ENCODE results near the gene VIP.
A peak's percentile ranks its signal among the peaks of the same experiment; 100 is the strongest.

The VIP gene

GRCh38 chr6:152734630-152735029 lies 16.0 kb upstream of the VIP start:
- no CpG with 5 or more reads among the region's 2 CpGs for WGBS, 2 experiments (ENCODE audit: insufficient coverage in 2 of 2)
- no peaks in the 10 kb centered on the region for H3K4me1 ChIP-seq (ENCODE audit: control insufficient read depth, insufficient read depth, low read length, poor library complexity, severe bottlenecking)
- H3K9me3 ChIP-seq (ENCODE audit: control insufficient read depth, low read length), result peaks cover 5% of the 10 kb centered on the region
- no peaks in the 10 kb centered on the region for H3K36me3 ChIP-seq (ENCODE audit: control insufficient read depth, insufficient read depth, low read length)
- no peak overlapping the region for H3K27ac ChIP-seq (ENCODE audit: low read depth, low read length, severe bottlenecking)
- no peak overlapping the region for H3K4me3 ChIP-seq (ENCODE audit: extremely low read depth, insufficient read depth, low read length, poor library complexity, severe bottlenecking)

- no peak overlapping the region for H3K4me3 ChIP-seq (ENCODE audit: extremely low read depth, insufficient read depth, low read length, poor library complexity, severe bottlenecking)
- WGBS, 2 experiments (ENCODE audit: insufficient coverage in 2 of 2), result 67% methylated on average over 1 of the region's 2 CpGs; no CpG with 5 or more reads in 1 of the 2 experiments
These were observed 13.8 kb upstream of the VIP start for GRCh38 chr6:152736687-152737273.

GRCh38 chr6:152745509-152746171 lies 5.0 kb upstream of the VIP start:
- Histone ChIP-seq H3K4me1 (ENCODE audit: control insufficient read depth, insufficient read depth, low read length, poor library complexity, severe bottlenecking) (no peaks in the 10 kb centered on the region), H3K9me3 (ENCODE audit: control insufficient read depth, low read length) (no peaks in the 10 kb centered on the region), H3K36me3 (ENCODE audit: control insufficient read depth, insufficient read depth, low read length) (no peaks in the 10 kb centered on the region), H3K4me3 (ENCODE audit: extremely low read depth, insufficient read depth, low read length, poor library complexity, severe bottlenecking) (no peak overlapping the region), H3K27ac (ENCODE audit: low read depth, low read length, severe bottlenecking) (peak overlapping the region; percentile 0)
- 79 to 82% methylated on average over 2 to 4 of the region's 4 CpGs for WGBS, 2 experiments (ENCODE audit: insufficient coverage in 2 of 2)

More at GRCh38 chr6:152736687-152737273, 13.8 kb upstream of the VIP start:
- Histone ChIP-seq H3K36me3 (ENCODE audit: control insufficient read depth, insufficient read depth, low read length) (no peaks in the 10 kb centered on the region), H3K27ac (ENCODE audit: low read depth, low read length, severe bottlenecking) (no peak overlapping the region), H3K9me3 (ENCODE audit: control insufficient read depth, low read length) (peaks cover 5% of the 10 kb centered on the region), H3K4me1 (ENCODE audit: control insufficient read depth, insufficient read depth, low read length, poor library complexity, severe bottlenecking) (no peaks in the 10 kb centered on the region)

DNA sequence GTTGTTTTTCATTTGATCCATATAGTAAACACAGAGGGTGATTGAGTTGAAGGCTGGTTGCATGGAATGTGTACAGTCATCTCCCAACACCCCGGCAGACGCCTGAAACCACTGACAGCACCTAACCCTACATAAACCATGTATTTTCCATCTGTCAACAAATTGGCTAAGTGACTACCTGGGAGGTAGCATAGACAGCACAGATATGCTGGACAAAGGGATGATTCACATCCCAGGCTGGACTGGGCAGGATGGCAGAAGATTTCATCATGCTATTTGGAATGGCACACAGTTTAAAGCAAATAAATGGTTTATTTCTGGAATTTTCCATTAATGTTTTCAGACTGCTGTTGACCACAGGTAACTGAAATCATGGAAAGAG lies 4.4 kb upstream of the VIP start:
- H3K9me3 ChIP-seq (ENCODE audit: control insufficient read depth, low read length), result no peaks in the 10 kb centered on the region
- WGBS, 2 experiments (ENCODE audit: insufficient coverage in 2 of 2), result no CpG with 5 or more reads among the region's 2 CpGs
- no peaks in the 10 kb centered on the region for H3K36me3 ChIP-seq (ENCODE audit: control insufficient read depth, insufficient read depth, low read length)
- peak overlapping the region; percentile 0 for H3K27ac ChIP-seq (ENCODE audit: low read depth, low read length, severe bottlenecking)
- H3K4me3 ChIP-seq (ENCODE audit: extremely low read depth, insufficient read depth, low read length, poor library complexity, severe bottlenecking), result no peak overlapping the region
- no peaks in the 10 kb centered on the region for H3K4me1 ChIP-seq (ENCODE audit: control insufficient read depth, insufficient read depth, low read length, poor library complexity, severe bottlenecking)

- WGBS, 2 experiments (ENCODE audit: insufficient coverage in 2 of 2), result no CpG with 5 or more reads among the region's 1 CpG
- Histone ChIP-seq H3K27ac (ENCODE audit: low read depth, low read length, severe bottlenecking) (no peak overlapping the region), H3K36me3 (ENCODE audit: control insufficient read depth, insufficient read depth, low read length) (no peaks in the 10 kb centered on the region), H3K9me3 (ENCODE audit: control insufficient read depth, low read length) (no peaks in the 10 kb centered on the region), H3K4me1 (ENCODE audit: control insufficient read depth, insufficient read depth, low read length, poor library complexity, severe bottlenecking) (no peaks in the 10 kb centered on the region), H3K4me3 (ENCODE audit: extremely low read depth, insufficient read depth, low read length, poor library complexity, severe bottlenecking) (no peak overlapping the region)
These were observed 1.8 kb upstream of the VIP start for GRCh38 chr6:152748843-152749242.

DNA sequence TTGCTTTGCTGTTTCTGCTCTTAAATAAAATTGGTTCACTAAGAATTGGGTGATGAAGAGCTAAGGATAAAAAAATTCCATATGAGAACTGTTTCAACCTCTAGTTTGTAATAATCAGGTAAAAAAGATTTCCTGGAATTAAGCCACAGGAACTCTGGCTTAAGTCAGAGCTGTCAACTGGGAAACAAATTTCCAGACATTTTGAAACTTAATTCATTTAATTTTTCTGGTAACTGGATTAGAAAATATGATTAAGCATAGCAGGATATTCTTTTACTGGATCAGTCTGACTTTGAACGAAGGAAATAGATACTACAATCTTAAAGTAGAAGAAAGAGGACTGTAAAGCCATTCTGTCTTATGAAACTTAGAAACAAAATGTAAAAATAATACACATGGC lies 1.3 kb upstream of the VIP start:
- Histone ChIP-seq H3K4me1 (ENCODE audit: control insufficient read depth, insufficient read depth, low read length, poor library complexity, severe bottlenecking) (no peaks in the 10 kb centered on the region), H3K27ac (ENCODE audit: low read depth, low read length, severe bottlenecking) (no peak overlapping the region), H3K9me3 (ENCODE audit: control insufficient read depth, low read length) (no peaks in the 10 kb centered on the region), H3K36me3 (ENCODE audit: control insufficient read depth, insufficient read depth, low read length) (no peaks in the 10 kb centered on the region), H3K4me3 (ENCODE audit: extremely low read depth, insufficient read depth, low read length, poor library complexity, severe bottlenecking) (no peak overlapping the region)
- WGBS, 2 experiments (ENCODE audit: insufficient coverage in 2 of 2), result no CpG with 5 or more reads among the region's 1 CpG

GRCh38 chr6:152765331-152765730 lies 14.7 kb downstream of the VIP start:
- no peak overlapping the region for H3K4me3 ChIP-seq (ENCODE audit: extremely low read depth, insufficient read depth, low read length, poor library complexity, severe bottlenecking)
- 77 to 88% methylated on average over 1 to 2 of the region's 3 CpGs for WGBS, 2 experiments (ENCODE audit: insufficient coverage in 2 of 2)
- no peaks in the 10 kb centered on the region for H3K4me1 ChIP-seq (ENCODE audit: control insufficient read depth, insufficient read depth, low read length, poor library complexity, severe bottlenecking)
- no peaks in the 10 kb centered on the region for H3K36me3 ChIP-seq (ENCODE audit: control insufficient read depth, insufficient read depth, low read length)
- no peaks in the 10 kb centered on the region for H3K9me3 ChIP-seq (ENCODE audit: control insufficient read depth, low read length)
- H3K27ac ChIP-seq (ENCODE audit: low read depth, low read length, severe bottlenecking), result no peak overlapping the region

DNA sequence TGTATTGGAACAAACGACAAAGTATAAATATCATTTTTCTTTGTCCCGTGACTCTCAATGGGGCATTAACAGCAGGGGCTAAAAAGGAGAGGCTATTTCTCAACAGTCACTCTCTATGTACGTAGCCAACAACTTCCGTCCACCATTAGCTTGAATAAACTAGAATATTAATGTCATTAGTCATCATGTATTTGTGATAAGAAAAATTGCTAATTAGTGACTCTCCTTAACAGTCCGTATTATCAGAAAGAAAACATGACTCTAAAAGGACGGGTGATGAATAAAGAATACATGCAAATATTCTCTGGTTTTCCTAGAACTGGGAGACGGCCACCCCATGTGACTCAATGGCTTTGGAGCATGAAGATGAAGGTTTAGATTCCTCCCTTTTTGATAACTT lies 18.6 kb downstream of the VIP start:
- H3K36me3 ChIP-seq (ENCODE audit: control insufficient read depth, insufficient read depth, low read length), result no peaks in the 10 kb centered on the region
- no peak overlapping the region for H3K27ac ChIP-seq (ENCODE audit: low read depth, low read length, severe bottlenecking)
- H3K9me3 ChIP-seq (ENCODE audit: control insufficient read depth, low read length), result no peaks in the 10 kb centered on the region
- WGBS, 2 experiments (ENCODE audit: insufficient coverage in 2 of 2), result 84 to 100% methylated on average over 1 to 3 of the region's 7 CpGs
- H3K4me1 ChIP-seq (ENCODE audit: control insufficient read depth, insufficient read depth, low read length, poor library complexity, severe bottlenecking), result no peaks in the 10 kb centered on the region
- H3K4me3 ChIP-seq (ENCODE audit: extremely low read depth, insufficient read depth, low read length, poor library complexity, severe bottlenecking), result no peak overlapping the region

- Histone ChIP-seq H3K4me3 (ENCODE audit: extremely low read depth, insufficient read depth, low read length, poor library complexity, severe bottlenecking) (no peak overlapping the region), H3K36me3 (ENCODE audit: control insufficient read depth, insufficient read depth, low read length) (no peaks in the 10 kb centered on the region), H3K9me3 (ENCODE audit: control insufficient read depth, low read length) (no peaks in the 10 kb centered on the region), H3K4me1 (ENCODE audit: control insufficient read depth, insufficient read depth, low read length, poor library complexity, severe bottlenecking) (no peaks in the 10 kb centered on the region), H3K27ac (ENCODE audit: low read depth, low read length, severe bottlenecking) (no peak overlapping the region)
- WGBS, 2 experiments (ENCODE audit: insufficient coverage in 2 of 2), result 82 to 88% methylated on average over 1 to 2 of the region's 2 CpGs
These were observed 19.4 kb downstream of the VIP start for GRCh38 chr6:152769993-152770392.

DNA sequence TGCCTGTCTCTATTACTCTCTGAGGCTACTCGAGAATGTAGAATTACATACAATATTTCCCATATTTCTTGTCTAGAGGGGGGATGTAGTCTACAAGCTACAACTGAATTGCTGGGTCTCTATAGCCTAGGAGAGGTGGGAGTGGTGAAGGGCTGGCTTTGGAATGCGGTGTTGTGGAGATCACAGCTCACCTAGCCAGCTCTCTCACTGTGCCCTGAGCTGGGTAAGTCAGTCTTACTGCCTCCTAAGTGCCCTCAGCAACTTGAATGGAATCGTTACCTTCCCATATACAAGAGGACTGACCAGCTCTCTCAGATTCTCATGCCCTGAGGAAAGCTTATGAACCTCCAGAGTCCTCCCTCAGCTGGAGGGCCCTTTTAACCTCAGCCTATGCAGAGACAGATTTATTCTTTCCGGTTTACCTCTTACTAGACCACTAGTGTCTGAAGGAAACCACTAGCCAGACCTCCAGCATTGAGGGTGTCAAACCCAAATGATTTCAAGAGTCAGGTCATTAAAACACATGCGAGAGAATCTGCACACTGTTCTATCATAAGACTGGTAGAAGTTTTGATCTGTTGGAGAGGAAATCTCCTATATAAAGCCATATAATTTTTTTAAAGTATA lies 20.6 kb downstream of the VIP start:
- no peak overlapping the region for H3K27ac ChIP-seq (ENCODE audit: low read depth, low read length, severe bottlenecking)
- 81 to 89% methylated on average over 2 to 4 of the region's 5 CpGs for WGBS, 2 experiments (ENCODE audit: insufficient coverage in 2 of 2)
- H3K4me3 ChIP-seq (ENCODE audit: extremely low read depth, insufficient read depth, low read length, poor library complexity, severe bottlenecking), result no peak overlapping the region
- H3K4me1 ChIP-seq (ENCODE audit: control insufficient read depth, insufficient read depth, low read length, poor library complexity, severe bottlenecking), result no peaks in the 10 kb centered on the region
- H3K9me3 ChIP-seq (ENCODE audit: control insufficient read depth, low read length), result no peaks in the 10 kb centered on the region
- no peaks in the 10 kb centered on the region for H3K36me3 ChIP-seq (ENCODE audit: control insufficient read depth, insufficient read depth, low read length)

GRCh38 chr6:152775428-152775827 lies 24.8 kb downstream of the VIP start:
- Histone ChIP-seq H3K9me3 (ENCODE audit: control insufficient read depth, low read length) (no peaks in the 10 kb centered on the region), H3K4me1 (ENCODE audit: control insufficient read depth, insufficient read depth, low read length, poor library complexity, severe bottlenecking) (no peaks in the 10 kb centered on the region), H3K27ac (ENCODE audit: low read depth, low read length, severe bottlenecking) (no peak overlapping the region), H3K36me3 (ENCODE audit: control insufficient read depth, insufficient read depth, low read length) (no peaks in the 10 kb centered on the region), H3K4me3 (ENCODE audit: extremely low read depth, insufficient read depth, low read length, poor library complexity, severe bottlenecking) (no peak overlapping the region)
